CD4-positive, CD25-positive, alpha-beta regulatory T cell (primary cell): ENCODE results near the gene MGP. TPM values are rescaled to one million over a fixed set of nuclear protein-coding genes. Genes with fewer than 3 reads are reported as not detected.

Experiments used
- ATAC-seq, 2 donors: fragments of 150-1000 bp; cut with Tn5 transposase; one replicate each; pipeline ENCODE4 v1.10.0; 2021; ENCODE audit warnings: low read depth in 2 of 2, moderate number of reproducible peaks in 2 of 2, moderate library complexity in 1 of 2
- DNase-seq, 3 donors: peaks; one replicate each; pipeline versions ENCODE4 v3.0.0 to v3.0.0-alpha.2; 2012 to 2022; ENCODE audit warnings: mixed read lengths in 1 of 3
- H3K27ac ChIP-seq: one replicate; pipeline ENCODE4 v1.7.0; 2013; ENCODE audit warnings: mild to moderate bottlenecking, low read length; ENCODE audit not compliant: insufficient read depth, poor library complexity, severe bottlenecking
- H3K27me3 ChIP-seq: one replicate; pipeline ENCODE4 v1.7.0; 2013; ENCODE audit warnings: low read length; ENCODE audit not compliant: control insufficient read depth, insufficient read depth
- H3K36me3 ChIP-seq: one replicate; pipeline ENCODE4 v1.7.0; 2013; ENCODE audit warnings: mild to moderate bottlenecking, low read length, moderate library complexity; ENCODE audit not compliant: control insufficient read depth, insufficient read depth
- H3K4me1 ChIP-seq: 2 replicates; pipeline ENCODE4 v1.7.0; 2013; ENCODE audit warnings: mild to moderate bottlenecking, low read length; ENCODE audit not compliant: insufficient read depth, control insufficient read depth, poor library complexity, severe bottlenecking
- H3K4me3 ChIP-seq: one replicate; pipeline ENCODE4 v1.7.0; 2013; ENCODE audit warnings: low read depth, mild to moderate bottlenecking, low read length, moderate library complexity
- H3K9me3 ChIP-seq, 2 experiments: 1 replicate in 1 of 2; 2 replicates in 1 of 2; pipeline ENCODE4 v1.7.0; 2013; ENCODE audit warnings: low read length in 2 of 2, mild to moderate bottlenecking in 1 of 2, moderate library complexity in 1 of 2; ENCODE audit not compliant: control insufficient read depth in 2 of 2
- H3K27ac Mint-ChIP-seq, 3 donors: one replicate each; pipeline ENCODE4 v1.8.0; 2020 to 2022; ENCODE audit warnings: mild to moderate bottlenecking in 3 of 3, mixed read lengths in 3 of 3, moderate library complexity in 2 of 3
- H3K27me3 Mint-ChIP-seq: one replicate; pipeline ENCODE4 v1.8.0; 2022; ENCODE audit warnings: mild to moderate bottlenecking, mixed read lengths
- H3K36me3 Mint-ChIP-seq: one replicate; pipeline ENCODE4 v1.8.0; 2020; ENCODE audit warnings: mixed read lengths
- H3K4me1 Mint-ChIP-seq, 4 donors: one replicate each; pipeline ENCODE4 v1.8.0; 2020 to 2022; ENCODE audit warnings: mixed read lengths in 4 of 4, mild to moderate bottlenecking in 1 of 4
- H3K4me3 Mint-ChIP-seq, 4 donors: one replicate each; pipeline ENCODE4 v1.8.0; 2020 to 2022; ENCODE audit warnings: mild to moderate bottlenecking in 4 of 4, mixed read lengths in 4 of 4, moderate library complexity in 3 of 4
- H3K9me3 Mint-ChIP-seq, 7 donors: one replicate each; pipeline ENCODE4 v1.8.0; 2020 to 2022; ENCODE audit warnings: mixed read lengths in 7 of 7, mild to moderate bottlenecking in 3 of 7, moderate library complexity in 2 of 7
- polyA plus RNA-seq, 4 donors: library from polyadenylated mRNA; unstranded; fragments of 300-500 nt; fragmentation: Illumina TruSeq; gene quantifications; one replicate each; pipeline ENCODE4 v1.2.3, GENCODE V29; 2021
- total RNA-seq: library from RNA; stranded (reverse); gene quantifications from one replicate; pipeline ENCODE4 v1.2.3, GENCODE V29; 2022

Gene MGP
- total and polyA plus RNA-seq, 5 donors from 2014 or later: 0.59 to 2.6 (median 0.64) TPM; not detected in 2

GRCh38 chr12:14927267-14927666 is 41.6 kb upstream of the MGP start:
- no peak overlapping the region for H3K27ac Mint-ChIP-seq
- peaks cover 45% of the 10 kb centered on the region for H3K36me3 Mint-ChIP-seq
- ATAC-seq: no peak
- no peaks in the 10 kb centered on the region for H3K9me3 Mint-ChIP-seq
- peaks cover 60% of the 10 kb centered on the region for H3K36me3 ChIP-seq
- no peak overlapping the region for H3K4me3 Mint-ChIP-seq
- DNase-seq: no peak
- no peaks in the 10 kb centered on the region for H3K27me3 Mint-ChIP-seq
- H3K4me1 ChIP-seq: no peaks in the 10 kb centered on the region
- H3K4me3 ChIP-seq: no peak overlapping the region
- no peak overlapping the region for H3K27ac ChIP-seq
- no peaks in the 10 kb centered on the region for H3K9me3 ChIP-seq
- peaks cover 3 to 23% (median 10%) of the 10 kb centered on the region in 4 donors for H3K4me1 Mint-ChIP-seq
- no peaks in the 10 kb centered on the region for H3K27me3 ChIP-seq

- peaks cover 22 to 32% (median 26%) of the 10 kb centered on the region in 4 donors for H3K4me1 Mint-ChIP-seq
- peaks cover 38% of the 10 kb centered on the region for H3K36me3 Mint-ChIP-seq
- no peak overlapping the region for H3K4me3 ChIP-seq
- H3K27ac ChIP-seq: no peak overlapping the region
- no peaks in the 10 kb centered on the region for H3K9me3 ChIP-seq
- no peaks in the 10 kb centered on the region for H3K27me3 Mint-ChIP-seq
- no peak overlapping the region for H3K4me3 Mint-ChIP-seq
- DNase-seq: no peak
- no peaks in the 10 kb centered on the region for H3K9me3 Mint-ChIP-seq
- no peak overlapping the region for H3K27ac Mint-ChIP-seq
- ATAC-seq: no peak
- H3K27me3 ChIP-seq: no peaks in the 10 kb centered on the region
- H3K4me1 ChIP-seq: peaks cover 14% of the 10 kb centered on the region
- peaks cover 43% of the 10 kb centered on the region for H3K36me3 ChIP-seq
These were observed 38.9 kb upstream of the MGP start for GRCh38 chr12:14924541-14924940.

GRCh38 chr12:14923944-14924343 is 38.3 kb upstream of the MGP start:
- no peaks in the 10 kb centered on the region for H3K9me3 Mint-ChIP-seq
- H3K36me3 Mint-ChIP-seq: peaks cover 43% of the 10 kb centered on the region

GRCh38 chr12:14921218-14921617 is 35.6 kb upstream of the MGP start:
- Histone ChIP-seq H3K4me1 (peaks cover 14% of the 10 kb centered on the region), H3K27me3 (no peaks in the 10 kb centered on the region), H3K4me3 (peak overlapping the region; percentile 39), H3K9me3 (no peaks in the 10 kb centered on the region), H3K36me3 (peaks cover 51% of the 10 kb centered on the region), H3K27ac (peak overlapping the region; percentile 15)
- Mint-ChIP-seq H3K4me3 (peak overlapping the region in 2 of 4 donors; percentile 6 to 29), H3K4me1 (peaks cover 6 to 30% (median 24%) of the 10 kb centered on the region in 4 donors), H3K27ac (peak overlapping the region; percentile 59 to 95 (median 63)), H3K27me3 (no peaks in the 10 kb centered on the region), H3K9me3 (no peaks in the 10 kb centered on the region), H3K36me3 (peaks cover 49% of the 10 kb centered on the region)
- DNase-seq (no peak), ATAC-seq (no peak)

More at GRCh38 chr12:14923944-14924343, 38.3 kb upstream of the MGP start:
- H3K4me1 Mint-ChIP-seq: peaks cover 22 to 32% (median 27%) of the 10 kb centered on the region in 4 donors
- H3K4me3 Mint-ChIP-seq: no peak overlapping the region
- ATAC-seq (no peak), DNase-seq (no peak)
- no peak overlapping the region for H3K27ac ChIP-seq
- H3K4me3 ChIP-seq: no peak overlapping the region
- H3K27me3 ChIP-seq: no peaks in the 10 kb centered on the region
- H3K27ac Mint-ChIP-seq: peak overlapping the region in 1 of 3 donors; percentile 4
- no peaks in the 10 kb centered on the region for H3K27me3 Mint-ChIP-seq
- peaks cover 14% of the 10 kb centered on the region for H3K4me1 ChIP-seq
- H3K36me3 ChIP-seq: peaks cover 43% of the 10 kb centered on the region
- H3K9me3 ChIP-seq: no peaks in the 10 kb centered on the region

GRCh38 chr12:14920475-14921126 is 34.9 kb upstream of the MGP start:
- Mint-ChIP-seq H3K4me3 (peak overlapping the region in 2 of 4 donors; percentile 6 to 29), H3K36me3 (peaks cover 55% of the 10 kb centered on the region), H3K4me1 (peaks cover 6 to 30% (median 23%) of the 10 kb centered on the region in 4 donors), H3K9me3 (no peaks in the 10 kb centered on the region), H3K27ac (peak overlapping the region; percentile 59 to 95 (median 63)), H3K27me3 (no peaks in the 10 kb centered on the region)
- peak; percentile 81 to 90 for ATAC-seq
- Histone ChIP-seq H3K4me1 (peaks cover 14% of the 10 kb centered on the region), H3K27ac (peak overlapping the region; percentile 15), H3K27me3 (no peaks in the 10 kb centered on the region), H3K36me3 (peaks cover 55% of the 10 kb centered on the region), H3K9me3 (no peaks in the 10 kb centered on the region), H3K4me3 (peak overlapping the region; percentile 39)
- DNase-seq: peak in 2 of 3 donors; percentile 28 to 45

GRCh38 chr12:14919455-14919854 is 33.8 kb upstream of the MGP start:
- no peaks in the 10 kb centered on the region for H3K27me3 ChIP-seq
- H3K36me3 ChIP-seq: peaks cover 62% of the 10 kb centered on the region
- no peak overlapping the region for H3K4me3 ChIP-seq
- ATAC-seq (no peak), DNase-seq (no peak)
- peaks cover 14% of the 10 kb centered on the region for H3K4me1 ChIP-seq
- no peaks in the 10 kb centered on the region for H3K9me3 ChIP-seq
- H3K9me3 Mint-ChIP-seq: no peaks in the 10 kb centered on the region
- H3K27ac ChIP-seq: no peak overlapping the region
- H3K36me3 Mint-ChIP-seq: peaks cover 65% of the 10 kb centered on the region
- H3K4me1 Mint-ChIP-seq: peaks cover 6 to 30% (median 25%) of the 10 kb centered on the region in 4 donors
- H3K4me3 Mint-ChIP-seq: peak overlapping the region in 1 of 4 donors; percentile 9
- H3K27me3 Mint-ChIP-seq: no peaks in the 10 kb centered on the region
- peak overlapping the region; percentile 17 to 59 (median 58) for H3K27ac Mint-ChIP-seq

- Histone ChIP-seq H3K4me1 (peaks cover 6% of the 10 kb centered on the region), H3K4me3 (no peak overlapping the region), H3K9me3 (no peaks in the 10 kb centered on the region), H3K27me3 (no peaks in the 10 kb centered on the region), H3K27ac (no peak overlapping the region), H3K36me3 (peaks cover 76% of the 10 kb centered on the region)
- Mint-ChIP-seq H3K27me3 (no peaks in the 10 kb centered on the region), H3K9me3 (no peaks in the 10 kb centered on the region), H3K27ac (peak overlapping the region in 1 of 3 donors; percentile 54), H3K4me3 (no peak overlapping the region), H3K4me1 (peaks cover 5 to 22% (median 18%) of the 10 kb centered on the region in 4 donors), H3K36me3 (peaks cover 78% of the 10 kb centered on the region)
- DNase-seq: no peak
- ATAC-seq: no peak
These were observed 30.1 kb upstream of the MGP start for GRCh38 chr12:14915736-14916135.

GRCh38 chr12:14913381-14913781 is 27.7 kb upstream of the MGP start:
- no peaks in the 10 kb centered on the region for H3K4me1 ChIP-seq
- no peak overlapping the region for H3K27ac ChIP-seq
- peaks cover 0 to 1% (median 0%) of the 10 kb centered on the region in 7 donors for H3K9me3 Mint-ChIP-seq
- H3K27ac Mint-ChIP-seq: peak overlapping the region in 1 of 3 donors; percentile 31
- DNase-seq (no peak), ATAC-seq (no peak)
- H3K4me3 ChIP-seq: no peak overlapping the region
- H3K27me3 ChIP-seq: no peaks in the 10 kb centered on the region
- no peak overlapping the region for H3K4me3 Mint-ChIP-seq
- H3K27me3 Mint-ChIP-seq: no peaks in the 10 kb centered on the region
- peaks cover 7 to 13% (median 7%) of the 10 kb centered on the region in 4 donors for H3K4me1 Mint-ChIP-seq
- peaks cover 63% of the 10 kb centered on the region for H3K36me3 ChIP-seq
- H3K36me3 Mint-ChIP-seq: peaks cover 75% of the 10 kb centered on the region
- no peaks in the 10 kb centered on the region for H3K9me3 ChIP-seq
